Liver (tissue), 9 donors: ENCODE results near the gene ADK. TPM values are rescaled to one million over a fixed set of nuclear protein-coding genes. Genes with fewer than 3 reads are reported as not detected.

ENCODE experiments used
- DNase-seq: peaks from one replicate; pipeline ENCODE4 v3.0.0-alpha.2; 2017; ENCODE audit warnings: low spot score
- H3K27ac ChIP-seq, 2 donors: one replicate each; pipeline ENCODE4 v1.7.0; 2013; ENCODE audit warnings: inconsistent platforms in 2 of 2, low read length in 2 of 2, control low read depth in 1 of 2, low read depth in 1 of 2, mild to moderate bottlenecking in 1 of 2
- H3K27me3 ChIP-seq, 4 donors: one replicate each; pipeline versions ENCODE4 v1.6.1 to v1.7.0; 2013; ENCODE audit warnings: low read length in 3 of 4, inconsistent platforms in 1 of 4, mild to moderate bottlenecking in 1 of 4, moderate library complexity in 1 of 4; ENCODE audit not compliant: control insufficient read depth in 4 of 4, insufficient read depth in 4 of 4
- H3K36me3 ChIP-seq, 4 donors: one replicate each; pipeline versions ENCODE4 v1.6.1 to v1.7.0; 2013; ENCODE audit warnings: low read length in 3 of 4, mild to moderate bottlenecking in 3 of 4, low read depth in 1 of 4, moderate library complexity in 1 of 4; ENCODE audit not compliant: control insufficient read depth in 4 of 4, insufficient read depth in 3 of 4
- H3K4me1 ChIP-seq, 4 donors: one replicate each; pipeline versions ENCODE4 v1.6.1 to v1.7.0; 2013; ENCODE audit warnings: low read length in 3 of 4, mild to moderate bottlenecking in 3 of 4, moderate library complexity in 1 of 4; ENCODE audit not compliant: control insufficient read depth in 4 of 4, insufficient read depth in 4 of 4
- H3K4me3 ChIP-seq, 3 donors: one replicate each; pipeline versions ENCODE4 v1.6.1 to v1.7.0; 2013; ENCODE audit warnings: low read length in 3 of 3, control low read depth in 1 of 3, low read depth in 1 of 3, mild to moderate bottlenecking in 1 of 3
- H3K9ac ChIP-seq, 2 donors: one replicate each; pipeline ENCODE4 v1.7.0; 2013; ENCODE audit warnings: low read length in 2 of 2, mild to moderate bottlenecking in 2 of 2, moderate library complexity in 2 of 2, control low read depth in 1 of 2, low read depth in 1 of 2
- H3K9me3 ChIP-seq, 4 donors: one replicate each; pipeline versions ENCODE4 v1.6.1 to v1.7.0; 2013; ENCODE audit warnings: low read length in 3 of 4; ENCODE audit not compliant: control insufficient read depth in 4 of 4
- ATF3 ChIP-seq: IDR thresholded peaks from 2 replicates; pipeline ENCODE4 v1.6.1; 2016; ENCODE audit warnings: antibody characterized with exemption
- CTCF ChIP-seq: fragments of 150-350 bp; IDR thresholded peaks from 2 replicates; pipeline ENCODE4 v1.5.1; 2017; ENCODE audit warnings: improper control_type of control experiment, low read depth, low read length; ENCODE audit not compliant: missing input control
- EGR1 ChIP-seq, 2 donors: IDR thresholded peaks; 2 replicates each; pipeline ENCODE4 v1.6.1; 2016 to 2018; ENCODE audit warnings: antibody characterized with exemption in 2 of 2, low read depth in 2 of 2
- FOXA1 ChIP-seq: IDR thresholded peaks from 2 replicates; pipeline ENCODE4 v1.6.1; 2016; ENCODE audit warnings: antibody characterized with exemption
- FOXA2 ChIP-seq: IDR thresholded peaks from 2 replicates; pipeline ENCODE4 v1.6.1; 2016; ENCODE audit warnings: antibody characterized with exemption
- GABPA ChIP-seq, 2 donors: IDR thresholded peaks in 1 of 2; conservative IDR thresholded peaks in 1 of 2; 2 replicates each; pipeline ENCODE4 v1.6.1; 2016; ENCODE audit warnings: antibody characterized with exemption in 2 of 2, mild to moderate bottlenecking in 1 of 2, moderate library complexity in 1 of 2
- HNF4A ChIP-seq, 2 donors: conservative IDR thresholded peaks; 2 replicates each; pipeline ENCODE4 v1.6.1; 2016; ENCODE audit warnings: antibody characterized with exemption in 2 of 2, mild to moderate bottlenecking in 2 of 2
- HNF4G ChIP-seq: IDR thresholded peaks from 2 replicates; pipeline ENCODE4 v1.6.1; 2016; ENCODE audit warnings: antibody characterized with exemption
- JUND ChIP-seq, 2 donors: IDR thresholded peaks; 2 replicates each; pipeline ENCODE4 v1.6.1; 2016; ENCODE audit warnings: antibody characterized with exemption in 2 of 2
- MAX ChIP-seq: IDR thresholded peaks from 2 replicates; pipeline ENCODE4 v1.6.1; 2016; ENCODE audit warnings: antibody characterized with exemption
- NR2F2 ChIP-seq: IDR thresholded peaks from 2 replicates; pipeline ENCODE4 v1.6.1; 2016; ENCODE audit warnings: antibody characterized with exemption
- REST ChIP-seq: IDR thresholded peaks from 2 replicates; pipeline ENCODE4 v1.6.1; 2016; ENCODE audit warnings: antibody characterized with exemption, mild to moderate bottlenecking
- RXRA ChIP-seq, 2 donors: IDR thresholded peaks; 2 replicates each; pipeline ENCODE4 v1.6.1; 2017 to 2018; ENCODE audit warnings: antibody characterized with exemption in 2 of 2, mild to moderate bottlenecking in 1 of 2
- SP1 ChIP-seq: IDR thresholded peaks from 2 replicates; pipeline ENCODE4 v1.6.1; 2018; ENCODE audit warnings: antibody characterized with exemption, mild to moderate bottlenecking
- TAF1 ChIP-seq: conservative IDR thresholded peaks from 2 replicates; pipeline ENCODE4 v1.6.1; 2016; ENCODE audit warnings: antibody characterized with exemption, mild to moderate bottlenecking
- ZBTB33 ChIP-seq: IDR thresholded peaks from 2 replicates; pipeline ENCODE4 v1.6.1; 2016; ENCODE audit warnings: antibody characterized with exemption
- WGBS: extraction: QIAGEN DNeasy Blood & Tissue Kit; methylation state at CpG from one replicate; pipeline ENCODE4 v1.1.7; 2013; 5-methylcytosine and 5-hydroxymethylcytosine counted together
- polyA plus RNA-seq, 2 donors: library from polyadenylated mRNA; stranded (reverse) in 1 of 2; unstranded in 1 of 2; fragments of 200-250 nt in 1 of 2; fragments of >200 nt in 1 of 2; fragmentation: Nextera tagmentation in 1 of 2; extraction: Ambion mirVana in 1 of 2; gene quantifications; one replicate each; pipeline versions ENCODE4 v1.2.1 to v1.2.3, GENCODE V29; 2013 to 2015
- total RNA-seq, 2 donors: library from RNA; depleted of rRNA; stranded (reverse); fragments of >200 nt; gene quantifications; one replicate each; pipeline ENCODE4 v1.2.3, GENCODE V29; 2014
- donor health status: healthy.
- donor health status: healthy.
- donor health status: healthy.
- donor health status: healthy.
- donor health status: healthy.

Gene ADK
- total and polyA plus RNA-seq, 4 donors: 18.0 to 110 (median 65.5) TPM

GRCh38 chr10:74238516-74238915, 87.5 kb downstream of the ADK start:
- Histone ChIP-seq H3K27ac (no peak overlapping the region), H3K4me1 (no peaks in the 10 kb centered on the region), H3K27me3 (no peaks in the 10 kb centered on the region), H3K9ac (no peak overlapping the region), H3K9me3 (no peaks in the 10 kb centered on the region), H3K4me3 (no peak overlapping the region), H3K36me3 (peaks cover 5 to 8% (median 7%) of the 10 kb centered on the region in 4 donors)
- 94% methylated on average over 2 of the region's 2 CpGs for WGBS
- TF ChIP-seq MAX (no peak), HNF4G (no peak), REST (no peak), SP1 (no peak), ATF3 (no peak), ZBTB33 (no peak), CTCF (no peak), NR2F2 (no peak), FOXA1 (no peak), HNF4A (conservative IDR thresholded peaks at IDR 0.05) (no peak), TAF1 (no peak), RXRA (IDR thresholded peaks at IDR 0.05) (no peak), JUND (IDR thresholded peaks at IDR 0.05) (no peak), FOXA2 (no peak), EGR1 (IDR thresholded peaks at IDR 0.05; ENCODE audit: low read depth in 2 of 2) (no peak)
- no peak for DNase-seq

GRCh38 chr10:74243067-74243466, 92.0 kb downstream of the ADK start:
- TF ChIP-seq NR2F2 (no peak), GABPA (IDR thresholded peaks at IDR 0.05 in 1 of 2, conservative IDR thresholded peaks at IDR 0.05 in 1 of 2) (no peak), MAX (no peak)
- no peak for DNase-seq
- WGBS: 87% methylated on average over 10 of the region's 10 CpGs

More at GRCh38 chr10:74243067-74243466, 92.0 kb downstream of the ADK start:
- H3K27ac ChIP-seq: no peak overlapping the region
- H3K4me1 ChIP-seq: no peaks in the 10 kb centered on the region
- H3K9ac ChIP-seq: no peak overlapping the region
- H3K4me3 ChIP-seq: no peak overlapping the region
- H3K9me3 ChIP-seq: no peaks in the 10 kb centered on the region
- peaks cover 5 to 9% (median 8%) of the 10 kb centered on the region in 4 donors for H3K36me3 ChIP-seq
- H3K27me3 ChIP-seq: no peaks in the 10 kb centered on the region
